HG03066 (cell line): ENCODE results near the gene UNCX.

Experiments
- ATAC-seq: cut with Tn5 transposase; IDR thresholded peaks from one replicate; pipeline ENCODE4 v1.9.1; 2021; ENCODE audit warnings: low read depth; ENCODE audit not compliant: unreplicated experiment

UNCX gene

DNA sequence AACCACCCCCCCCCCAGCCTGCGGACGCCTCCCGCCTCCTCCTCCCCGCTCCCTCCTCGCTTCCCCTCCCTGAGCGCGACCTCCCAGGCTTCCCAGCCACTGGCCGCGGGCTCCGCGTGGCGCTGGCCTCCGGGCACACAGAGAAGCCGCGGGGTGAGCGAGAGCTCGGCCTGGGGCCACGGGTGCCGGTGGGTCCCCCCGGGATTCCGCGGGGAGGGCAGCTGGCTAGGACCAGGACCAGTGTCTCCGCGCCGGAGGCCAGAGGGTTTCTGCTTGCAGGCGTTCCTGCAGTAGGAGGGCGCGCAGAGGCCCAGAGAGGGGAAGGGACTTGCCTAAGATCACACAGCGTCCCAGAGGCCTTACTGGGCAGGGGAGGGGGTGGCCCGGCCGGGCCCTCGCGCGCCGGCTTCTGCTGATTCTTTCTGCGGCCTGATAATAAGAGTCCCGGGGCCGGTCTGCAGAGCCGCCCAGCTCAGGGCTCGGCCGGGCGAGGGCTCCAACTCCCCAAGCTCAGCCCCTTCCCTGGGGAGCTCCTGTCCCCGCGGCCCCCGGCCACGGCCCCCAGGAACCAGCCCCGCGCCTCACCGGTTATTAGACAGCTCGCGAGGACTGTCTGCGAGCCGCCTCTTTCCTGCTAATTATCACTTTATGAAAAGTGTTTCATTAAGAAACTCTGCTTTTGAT is 10.1 kb downstream of the UNCX start:
- no peak for ATAC-seq

DNA sequence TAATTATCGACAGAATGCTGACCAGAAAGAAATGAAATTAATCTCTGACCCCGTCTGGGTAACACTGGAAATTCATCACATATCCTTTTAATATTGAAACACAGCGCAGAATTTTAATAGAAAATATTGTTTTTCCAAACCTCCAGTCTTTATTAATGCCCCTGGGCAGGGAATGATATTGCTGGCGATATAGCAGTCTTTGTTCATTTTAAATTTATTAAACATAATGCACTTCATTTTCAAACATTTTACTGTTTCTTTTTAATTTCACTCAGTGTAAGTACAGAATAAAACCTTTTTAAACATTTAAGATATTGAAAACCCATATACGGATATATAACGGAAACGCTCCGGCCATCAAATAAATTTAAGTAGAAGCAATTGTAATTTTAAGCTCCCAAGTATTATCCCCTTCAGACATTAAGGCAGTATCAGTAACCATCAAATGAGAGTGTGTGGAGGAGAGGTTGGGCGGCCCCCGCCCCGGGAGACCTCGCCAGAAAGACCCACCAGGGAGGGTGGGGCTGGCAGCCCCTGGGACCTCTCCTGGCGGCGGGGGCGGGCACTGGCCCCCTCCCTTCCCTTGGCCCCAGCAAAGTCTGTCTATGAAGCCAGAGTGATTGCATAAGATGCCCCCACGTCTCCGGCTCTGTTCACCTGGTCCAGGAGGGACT is 10.8 kb downstream of the UNCX start:
- no peak for ATAC-seq

DNA sequence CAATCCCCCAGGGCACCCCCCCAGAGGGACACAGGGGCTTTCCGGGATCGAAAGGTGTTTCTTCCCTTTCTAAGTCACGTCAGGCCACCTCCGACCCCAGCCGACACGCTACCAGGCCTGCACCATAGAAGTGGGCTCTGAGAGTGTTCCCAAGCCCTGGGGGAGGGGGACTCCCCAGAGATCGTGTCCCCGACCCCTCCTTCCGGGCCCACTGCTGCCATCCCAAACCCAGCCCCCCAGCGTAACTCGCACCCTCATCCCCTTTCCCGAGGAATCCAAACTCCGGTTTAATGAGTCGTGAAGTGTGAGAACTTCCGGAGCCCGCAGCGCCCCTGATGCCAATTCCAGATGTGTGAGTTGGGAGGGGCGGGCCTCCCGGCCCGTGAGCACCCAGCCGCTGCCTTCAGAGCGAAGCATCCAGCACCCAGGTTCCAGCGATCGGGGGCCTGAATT is 11.3 kb downstream of the UNCX start:
- no peak for ATAC-seq

DNA sequence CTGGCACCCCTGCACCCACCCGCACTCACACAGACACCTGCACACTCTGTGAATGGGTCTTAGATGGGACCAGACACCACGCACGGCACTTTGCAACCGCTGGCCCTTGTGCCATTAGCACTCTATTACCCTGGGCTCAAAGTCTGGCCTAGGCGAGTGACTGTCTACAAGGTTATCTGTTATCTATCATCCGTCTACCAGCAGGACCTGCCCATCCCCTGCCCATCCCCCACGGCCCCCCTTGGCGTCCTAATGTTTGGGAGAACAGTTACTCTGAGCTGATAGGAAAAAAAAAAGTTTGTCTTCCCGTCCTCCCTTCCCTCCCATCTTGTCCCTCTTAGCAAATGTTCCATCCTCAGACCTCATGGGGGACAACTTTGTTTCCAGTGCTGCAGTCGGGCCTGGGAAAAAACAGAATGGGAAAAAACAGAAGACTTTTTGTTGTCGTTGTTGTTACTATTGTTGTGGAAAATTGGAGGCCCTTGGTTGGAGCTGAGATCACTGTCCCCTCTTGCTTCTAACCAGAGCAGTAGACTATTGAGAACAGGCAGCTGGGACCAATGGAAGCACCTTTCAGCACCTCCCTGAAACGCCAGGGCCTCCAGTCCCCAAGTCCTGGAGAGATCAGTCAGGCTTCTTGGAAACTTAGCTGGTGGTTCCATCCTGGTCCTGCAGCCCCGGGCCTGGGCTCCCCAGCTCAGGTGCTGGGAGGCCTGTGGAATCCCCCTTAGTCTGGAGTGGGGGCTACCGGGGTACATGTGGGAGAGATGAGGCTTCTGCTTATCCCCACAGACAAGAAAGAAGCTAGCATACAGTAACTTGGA is 12.2 kb downstream of the UNCX start:
- ATAC-seq, result no peak

DNA sequence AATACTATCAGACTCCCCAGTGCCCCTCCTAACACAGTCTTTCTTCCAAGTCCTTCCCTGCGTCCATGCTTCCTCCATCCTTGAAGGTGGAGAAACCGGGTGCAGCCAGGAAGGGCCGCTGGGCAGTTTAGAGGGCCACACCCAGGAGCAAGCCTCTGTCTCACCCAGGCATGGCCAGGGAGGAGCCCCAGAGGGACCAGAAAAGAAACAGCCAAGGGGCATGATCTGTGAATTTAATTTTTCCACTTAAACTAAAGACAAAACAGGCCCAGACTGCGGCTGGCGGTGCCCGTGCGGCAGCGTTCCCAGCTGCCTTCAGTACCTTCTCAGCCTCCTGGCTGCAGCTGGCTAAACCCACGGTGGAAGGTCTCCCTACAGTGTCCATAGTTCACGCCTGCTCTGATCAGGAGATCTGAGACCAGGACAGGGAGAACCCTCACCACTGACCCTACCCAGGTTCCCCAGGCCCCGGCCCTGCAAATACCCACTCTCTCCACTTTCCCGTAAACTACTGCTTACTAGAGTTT is 12.9 kb downstream of the UNCX start:
- no peak for ATAC-seq

DNA sequence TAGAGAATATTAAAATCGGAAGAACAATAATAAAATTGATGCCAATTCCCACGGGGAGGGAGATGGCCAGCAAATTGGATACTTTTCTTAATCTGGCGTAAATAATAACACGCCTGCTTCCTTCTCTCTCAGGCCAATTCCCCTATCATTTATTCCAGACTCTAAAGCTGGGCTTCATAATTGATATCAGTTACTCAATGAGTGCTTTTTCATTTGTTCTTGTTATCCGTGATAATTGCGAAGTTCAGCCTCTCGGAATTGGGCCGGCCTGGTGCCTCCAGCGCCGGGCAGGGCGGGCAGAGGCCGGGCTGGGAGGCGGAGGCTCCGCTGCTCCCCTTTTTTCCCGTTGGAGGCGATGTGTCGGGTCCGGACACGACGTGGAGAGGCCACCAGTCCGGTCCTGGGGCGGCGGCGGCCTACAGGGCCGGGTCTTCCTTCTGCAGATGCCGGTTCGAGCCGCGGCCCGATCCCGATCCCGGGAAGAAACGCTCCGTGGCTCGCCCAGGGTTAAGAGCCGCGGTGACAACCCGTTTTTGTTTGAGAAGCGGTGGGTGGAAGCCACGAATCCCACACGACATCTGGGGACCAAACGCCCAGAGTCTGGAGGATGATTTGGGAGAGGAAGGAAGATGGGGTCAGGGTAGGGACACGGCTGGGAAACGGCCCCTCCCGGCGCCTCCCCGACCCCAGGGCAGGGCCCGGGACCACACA is 13.6 kb downstream of the UNCX start:
- no peak for ATAC-seq

DNA sequence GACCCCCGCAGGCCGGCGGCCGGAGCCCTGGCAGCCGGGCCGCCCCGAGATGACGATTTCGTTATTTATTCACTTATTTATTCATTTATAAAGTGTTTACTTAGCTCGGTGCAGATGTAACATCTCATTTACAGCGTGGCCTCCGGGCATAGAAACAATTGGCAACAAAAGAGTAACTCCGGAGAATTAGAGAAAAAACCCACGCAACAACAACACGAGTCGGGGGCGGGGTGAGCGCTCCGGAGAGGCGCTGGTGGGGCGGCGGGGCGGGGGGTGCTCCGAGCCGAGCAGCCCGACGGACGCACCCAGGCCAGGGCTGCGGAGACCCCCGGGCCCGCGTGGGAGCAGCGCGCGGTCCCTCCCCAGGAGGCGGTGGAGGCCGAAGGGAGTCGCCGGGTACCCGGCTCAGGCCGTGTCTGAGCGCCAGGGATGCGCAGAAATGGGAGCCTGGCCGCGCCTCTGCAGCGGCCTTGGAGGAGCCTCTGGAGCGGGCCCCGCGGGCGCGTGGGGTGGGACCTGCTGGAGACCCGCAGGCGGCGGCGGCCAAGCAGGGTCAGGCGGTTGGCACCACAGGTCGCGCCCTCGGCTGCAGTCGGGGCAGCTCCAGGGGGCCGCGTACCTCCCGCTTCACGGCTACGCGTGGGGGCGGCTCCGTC is 14.3 kb downstream of the UNCX start:
- ATAC-seq, result no peak

DNA sequence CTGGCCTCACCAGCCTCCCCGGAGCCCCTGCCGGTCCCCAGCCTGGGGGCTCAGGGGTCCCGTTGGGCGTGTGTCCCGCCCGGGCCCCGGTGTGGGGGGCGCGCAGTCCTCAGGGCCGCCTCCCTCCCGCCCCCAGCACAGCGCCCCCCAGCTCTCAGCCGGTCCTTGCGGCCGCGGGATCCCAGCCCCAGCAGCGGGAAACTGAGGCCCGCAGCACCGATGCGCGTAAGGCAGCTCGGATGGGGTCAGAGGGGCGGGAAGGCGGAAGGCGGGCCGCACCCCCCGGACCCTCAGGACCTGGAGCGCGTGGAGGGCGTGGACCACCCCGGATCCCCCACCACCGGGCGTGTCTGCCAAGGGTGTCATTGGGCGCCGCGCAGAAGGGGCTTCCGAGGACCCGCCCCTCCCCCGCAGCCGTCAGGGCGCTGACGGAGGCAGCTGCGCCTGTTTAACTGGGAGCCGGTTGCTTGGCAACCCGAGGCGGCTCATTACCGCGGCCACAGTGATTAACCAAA is 14.9 kb downstream of the UNCX start:
- no peak for ATAC-seq

DNA sequence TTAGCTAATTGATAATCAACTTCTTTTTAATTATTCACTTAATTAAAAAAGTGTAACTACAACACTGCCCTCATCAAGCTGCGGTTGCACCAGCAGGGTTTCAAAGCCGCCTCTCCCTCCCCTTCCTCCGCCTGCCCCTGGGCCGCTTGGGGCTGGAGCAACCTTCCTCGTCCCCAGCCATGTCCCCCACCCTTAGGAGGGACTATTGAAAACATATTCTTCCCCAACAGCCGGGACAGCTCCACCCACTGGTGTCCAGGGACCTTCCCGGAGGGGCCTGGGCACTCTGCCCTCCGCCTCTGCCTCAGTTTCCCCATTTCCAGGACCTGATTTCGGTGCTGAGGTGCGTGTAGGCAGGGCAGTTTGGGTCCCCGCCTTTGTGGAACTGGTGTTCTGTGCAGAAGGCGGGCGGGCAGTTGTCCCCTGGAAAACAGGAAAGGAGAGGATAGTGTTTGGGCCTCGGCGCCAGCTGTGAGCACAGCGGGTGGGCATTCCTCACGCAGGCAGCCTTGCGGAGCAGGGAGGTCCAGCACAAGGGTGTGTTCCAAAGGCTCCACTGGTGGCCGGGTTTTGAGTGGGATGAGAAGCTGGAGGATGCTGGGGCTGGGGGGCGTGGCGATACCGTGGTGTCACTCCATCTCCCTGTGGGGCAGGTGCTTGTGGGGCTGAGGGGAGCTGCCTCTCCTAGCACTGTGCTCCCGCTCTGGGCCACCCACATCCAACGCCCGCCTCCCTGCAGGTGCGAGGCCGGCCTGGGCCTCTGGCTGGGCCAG is 15.7 kb downstream of the UNCX start:
- ATAC-seq, result no peak

DNA sequence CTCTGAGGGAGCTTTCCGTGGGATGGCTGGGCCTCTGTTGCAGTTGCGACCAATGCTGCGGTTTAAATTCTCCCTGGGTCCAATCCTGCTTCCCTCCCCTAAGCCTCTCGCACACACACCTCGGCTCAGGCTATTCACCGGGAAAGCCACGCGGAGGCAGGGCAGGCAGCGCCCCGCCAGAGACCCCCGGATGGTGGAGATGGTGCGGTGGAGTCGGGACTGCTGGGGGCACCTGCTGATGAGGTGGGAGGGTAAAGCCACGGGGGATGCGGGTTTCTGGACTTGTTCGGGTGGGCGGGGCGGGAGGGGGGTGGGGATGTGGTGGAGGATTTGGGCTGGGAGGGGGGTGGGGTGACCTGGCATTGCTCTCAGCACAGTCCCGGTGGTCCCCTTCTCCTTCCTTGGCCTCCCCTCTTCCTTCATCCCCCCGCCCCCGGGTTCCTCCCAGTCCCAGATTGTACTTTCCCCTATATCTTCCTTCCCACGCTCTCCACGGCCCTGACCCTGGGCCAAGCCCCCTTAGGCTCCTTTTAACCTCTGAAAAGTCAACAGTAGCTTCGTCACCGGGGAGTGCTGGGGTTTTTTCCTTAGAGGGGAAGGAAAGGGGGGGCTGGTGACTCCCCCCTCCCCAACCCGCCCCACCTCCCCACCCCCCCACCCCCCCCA is 16.4 kb downstream of the UNCX start:
- no peak for ATAC-seq

DNA sequence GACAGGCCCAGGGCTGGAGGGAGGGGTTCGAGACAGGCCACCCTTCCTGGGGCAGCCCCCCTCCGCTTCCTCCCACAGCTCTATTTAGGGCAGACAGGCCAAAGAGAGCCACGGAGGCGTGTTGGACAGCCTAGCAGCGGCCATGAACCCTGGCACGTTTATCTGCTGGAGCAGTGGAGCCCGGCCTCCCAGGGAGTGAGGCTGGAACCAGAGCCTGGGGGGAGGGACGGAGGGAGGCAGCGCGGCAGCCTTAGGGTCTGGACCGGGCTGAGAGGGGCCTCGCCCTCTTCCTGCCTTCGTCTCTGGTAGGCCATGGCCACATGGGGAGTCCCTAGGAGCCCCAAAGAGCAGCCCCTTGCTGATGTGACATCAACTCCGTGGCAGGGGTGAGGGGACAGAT is 17.1 kb downstream of the UNCX start:
- no peak for ATAC-seq

DNA sequence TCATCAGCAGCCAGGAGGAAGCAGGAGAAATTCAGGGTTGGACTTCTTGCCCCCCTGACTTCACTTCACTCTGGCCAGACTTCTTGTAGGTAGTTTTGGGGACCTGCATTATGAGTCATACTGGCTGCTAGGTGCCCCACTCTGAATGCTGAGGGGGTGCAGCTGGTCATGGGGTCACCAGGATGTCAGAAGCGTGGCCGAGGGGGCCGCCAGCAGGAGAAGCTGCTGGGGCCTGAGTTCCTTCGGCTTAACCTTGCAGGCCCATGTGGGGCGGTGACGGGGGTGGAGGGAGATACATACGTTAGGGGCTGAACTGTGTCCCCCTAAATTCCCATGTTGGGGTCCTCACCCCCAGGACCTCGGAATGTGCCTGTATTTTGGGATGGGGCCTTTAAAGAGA is 18.2 kb downstream of the UNCX start:
- no peak for ATAC-seq

DNA sequence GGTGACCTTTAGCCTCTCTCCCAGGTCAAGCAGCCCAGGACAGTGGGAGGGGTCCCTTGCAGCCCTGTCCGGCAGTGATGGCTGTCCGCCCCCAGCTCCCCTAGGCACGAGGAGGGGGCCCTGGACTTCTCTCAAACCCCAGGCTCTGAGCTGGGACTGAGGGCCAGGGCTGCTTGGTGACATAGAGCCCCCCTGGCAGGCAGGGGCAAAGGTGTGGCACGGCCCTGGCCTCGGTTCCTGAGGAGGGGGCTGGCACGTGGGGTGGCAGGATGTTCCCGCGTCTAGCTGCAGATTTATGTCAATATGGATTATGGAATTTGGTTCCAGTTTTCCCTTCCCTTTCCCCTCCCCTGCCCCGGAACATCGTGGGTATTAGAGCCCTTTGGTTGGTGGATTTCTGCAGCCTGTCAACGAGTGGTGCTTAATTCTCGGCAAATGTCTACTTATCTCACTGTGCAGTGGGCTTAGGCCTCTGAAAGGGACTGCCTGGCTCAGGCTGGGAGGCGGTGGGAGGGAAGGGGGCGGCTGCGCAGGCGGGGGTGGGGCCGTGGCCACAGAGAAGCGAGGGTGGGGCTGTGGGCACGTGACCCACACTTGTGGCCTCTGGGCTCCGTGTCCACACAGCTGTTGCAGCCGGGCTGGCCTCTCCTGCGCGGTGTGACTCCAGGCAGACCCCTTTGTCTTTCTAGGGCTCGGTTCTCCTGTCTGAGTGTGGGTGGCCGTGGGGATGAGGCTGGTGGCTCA is 19.3 kb downstream of the UNCX start:
- no peak for ATAC-seq

DNA sequence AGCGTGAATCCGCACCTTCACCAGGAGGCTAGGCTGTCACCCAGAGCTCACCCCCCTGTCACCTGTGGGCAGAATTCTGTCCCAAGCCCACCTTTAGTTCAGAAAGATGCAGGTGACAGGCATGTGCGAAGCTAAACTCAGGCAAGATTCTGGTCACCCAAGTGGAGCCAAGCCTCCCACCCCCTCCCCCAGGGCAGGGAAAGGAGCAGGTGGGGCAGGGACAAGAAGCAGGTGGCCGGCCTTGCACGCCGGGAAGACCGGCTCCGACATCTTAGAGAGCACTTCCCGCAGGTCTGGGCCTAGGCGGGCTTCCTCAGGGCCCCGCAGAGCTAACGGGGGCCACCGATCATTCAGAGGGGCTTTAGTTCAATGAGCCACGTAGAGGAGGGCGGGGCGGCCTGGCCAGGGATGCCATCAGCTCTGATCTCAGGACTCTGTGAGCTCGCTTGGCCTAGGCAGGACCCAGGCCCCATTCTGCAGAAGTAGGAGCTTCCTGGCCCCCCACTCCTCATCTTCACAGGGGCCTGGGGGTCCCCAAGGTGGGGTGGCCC is 19.9 kb downstream of the UNCX start:
- ATAC-seq, result no peak

DNA sequence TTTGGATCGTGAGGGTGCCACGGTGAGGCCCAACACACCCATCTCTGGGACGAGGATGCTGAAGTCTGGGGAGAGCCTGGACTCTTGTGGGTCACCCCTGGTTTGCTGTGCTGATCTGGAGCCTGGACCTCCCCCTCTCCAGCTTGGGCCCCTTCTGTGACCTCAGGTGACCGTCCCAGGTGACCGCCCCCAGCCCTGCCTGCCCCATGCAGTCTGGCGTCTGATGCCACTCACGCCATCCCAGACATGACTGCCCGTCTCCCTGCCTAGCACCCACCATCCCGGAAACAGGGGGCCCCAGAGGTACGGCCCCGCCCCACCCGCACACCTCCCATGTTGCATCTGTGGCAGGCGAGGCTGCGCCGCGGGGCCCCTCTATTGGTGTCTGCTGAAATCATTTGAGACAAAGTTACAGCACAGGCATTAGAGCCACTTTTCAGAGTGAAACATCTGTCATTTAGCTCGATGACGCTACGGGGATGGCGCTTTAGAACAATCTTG is 21.1 kb downstream of the UNCX start:
- no peak for ATAC-seq

DNA sequence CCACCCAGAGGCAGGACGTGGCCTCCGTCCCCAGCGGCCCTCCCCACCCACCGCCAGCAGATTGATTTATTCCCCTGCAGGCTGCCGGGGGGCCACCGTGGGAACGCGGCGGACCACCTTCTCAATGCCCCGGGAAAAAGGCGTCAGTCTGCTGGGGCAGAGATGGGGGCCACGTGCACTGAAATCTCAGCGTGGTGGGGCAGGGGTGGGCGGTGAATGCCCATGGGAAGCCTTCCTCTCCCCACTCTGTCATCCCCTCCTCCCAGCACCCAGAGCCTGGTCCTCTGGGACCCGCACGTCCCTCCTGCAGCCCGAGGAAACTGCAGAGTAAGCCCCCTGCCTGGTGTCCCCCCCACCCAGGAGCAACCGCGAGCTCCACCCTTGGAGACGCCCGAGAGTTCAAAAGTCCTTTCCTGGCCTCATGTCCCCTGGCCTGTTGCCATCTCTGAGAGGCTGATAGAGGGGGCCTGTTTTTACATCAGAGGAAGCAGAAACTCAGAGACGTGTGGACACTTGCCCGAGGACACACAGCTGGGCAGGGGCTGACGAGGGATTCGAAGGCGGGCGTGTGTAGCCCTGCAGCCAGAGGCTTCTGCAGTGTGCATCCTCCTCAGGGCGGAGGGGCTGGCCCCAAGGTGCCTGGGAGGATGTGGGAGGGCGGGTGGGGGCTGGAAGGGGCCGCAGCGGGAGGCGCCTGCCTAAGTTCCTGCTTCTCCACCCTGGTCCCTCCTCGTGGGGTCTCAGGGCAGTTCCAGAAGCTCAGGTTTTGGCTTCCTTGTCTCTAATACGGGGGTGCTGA is 21.8 kb downstream of the UNCX start:
- ATAC-seq, result no peak
